ENCODE measurements around the gene IRF2BP1. TPM values are rescaled to one million over a fixed set of nuclear protein-coding genes. Genes with fewer than 3 reads are reported as not detected.
"Not testable (repeated sequence)": the region's sequence is repeated elsewhere in the genome, so short reads cannot be mapped to it uniquely, and the experiment has no call there.

The IRF2BP1 gene
- total RNA-seq, 1 donor from 2014 or later = 15.3 TPM

- intact Hi-C loops (cut with micrococcal nuclease) = loop anchor here (1.0 kb wide), 1 partner anchor 66 kb away; no protein-coding TSS in a partner anchor
These were observed 3.0 kb downstream of the IRF2BP1 start for GRCh38 chr19:45882652-45883585.

GRCh38 chr19:45881909-45882528, 3.9 kb downstream of the IRF2BP1 start:
- intact Hi-C loops (cut with micrococcal nuclease) = no loop called here

- intact Hi-C loops (cut with micrococcal nuclease) = no loop called here
These were observed 4.6 kb downstream of the IRF2BP1 start for GRCh38 chr19:45881082-45881908.

- intact Hi-C loops (cut with micrococcal nuclease) = no loop called here
These were observed 6.0 kb downstream of the IRF2BP1 start for GRCh38 chr19:45879971-45880370.

- intact Hi-C loops (cut with micrococcal nuclease) = no loop called here
These were observed 6.9 kb downstream of the IRF2BP1 start for GRCh38 chr19:45879055-45879454.

- intact Hi-C loops (cut with micrococcal nuclease) = no loop called here
These were observed 7.7 kb downstream of the IRF2BP1 start for GRCh38 chr19:45878043-45878794.

- intact Hi-C loops (cut with micrococcal nuclease) = no loop called here
These were observed 9.3 kb downstream of the IRF2BP1 start for GRCh38 chr19:45876411-45877197.

- intact Hi-C loops (cut with micrococcal nuclease) = no loop called here
These were observed 9.9 kb downstream of the IRF2BP1 start for GRCh38 chr19:45876161-45876410.

GRCh38 chr19:45874620-45874966, 11.3 kb downstream of the IRF2BP1 start:
- intact Hi-C loops (cut with micrococcal nuclease) = no loop called here

GRCh38 chr19:45873219-45873772, 12.6 kb downstream of the IRF2BP1 start:
- intact Hi-C loops (cut with micrococcal nuclease) = no loop called here

- intact Hi-C loops (cut with micrococcal nuclease) = no loop called here
These were observed 13.6 kb downstream of the IRF2BP1 start for GRCh38 chr19:45872095-45872919.

- intact Hi-C loops (cut with micrococcal nuclease) = no loop called here
These were observed 15.1 kb downstream of the IRF2BP1 start for GRCh38 chr19:45870798-45871197.

GRCh38 chr19:45867241-45867640, 18.7 kb downstream of the IRF2BP1 start:
- intact Hi-C loops (cut with micrococcal nuclease) = not testable (repeated sequence)

GRCh38 chr19:45866400-45867176, 19.4 kb downstream of the IRF2BP1 start:
- intact Hi-C loops (cut with micrococcal nuclease) = no loop called here

- intact Hi-C loops (cut with micrococcal nuclease) = no loop called here
These were observed 20.5 kb downstream of the IRF2BP1 start for GRCh38 chr19:45865269-45865948.

- intact Hi-C loops (cut with micrococcal nuclease) = no loop called here
These were observed 21.3 kb downstream of the IRF2BP1 start for GRCh38 chr19:45864629-45865082.

GRCh38 chr19:45863840-45864628, 21.9 kb downstream of the IRF2BP1 start, which contains the start of gene FOXA3:
TSS of gene FOXA3 (plus strand) at chr19:45864326. CDS start at chr19:45864457, 131 bp downstream.
- intact Hi-C loops (cut with micrococcal nuclease) = loop anchor here (1.0 to 2.0 kb wide), 8 partner anchors 22 to 279 kb away; partner anchors contain the start of genes CCDC61, DMWD, FBXO46 and IRF2BP1
